H1 (cell line): Measurements from ENCODE around the gene TP53TG3B. TPM values are rescaled to one million over a fixed set of nuclear protein-coding genes. Genes with fewer than 3 reads are reported as not detected.
A peak's percentile ranks its signal among the peaks of the same experiment; 100 is the strongest.
"Not testable (repeated sequence)": the region's sequence is repeated elsewhere in the genome, so short reads cannot be mapped to it uniquely, and the experiment has no call there.

Experiments
- CTCF ChIA-PET: fragments of 300-600 bp; sonication (Branson Sonifier 250); formaldehyde crosslinking; loops from one replicate; lab custom pipeline; 2021; ENCODE audit not compliant: partially characterized antibody; lab: Charles Lee
- POLR2A ChIA-PET: fragments of 300-600 bp; sonication (Branson Sonifier 250); formaldehyde crosslinking; loops from one replicate; lab custom pipeline; 2021; ENCODE audit warnings: inconsistent platforms; ENCODE audit not compliant: partially characterized antibody; lab: Charles Lee
- DNase-seq, 2 experiments: peaks; one replicate each; pipeline versions ENCODE4 v3.0.0 to v3.0.0-alpha.2; 2010 to 2022; ENCODE audit warnings: low spot score in 2 of 2, low read depth in 1 of 2, mixed read lengths in 1 of 2
- FAIRE-seq: peaks from 2 replicates; lab custom pipeline; 2011; peaks lifted over from hg19 to GRCh38; lab: Jason Lieb, UNC
- H2AFZ ChIP-seq: 2 replicates; pipeline ENCODE4 v1.8.1; 2012; ENCODE audit warnings: low read length, inconsistent platforms
- H2AK5ac ChIP-seq: 2 replicates; pipeline ENCODE4 v1.6.1; 2013; ENCODE audit warnings: low read depth, low read length
- H2BK120ac ChIP-seq: replicated peaks from 2 replicates; pipeline ENCODE3; 2013; ENCODE audit warnings: low read depth, low read length, inconsistent platforms
- H2BK12ac ChIP-seq: 2 replicates; pipeline ENCODE4 v1.6.1; 2013; ENCODE audit warnings: low read depth, low read length
- H2BK15ac ChIP-seq: 2 replicates; pipeline ENCODE4 v1.6.1; 2013; ENCODE audit warnings: low read length
- H2BK20ac ChIP-seq: 2 replicates; pipeline ENCODE4 v1.6.1; 2013; ENCODE audit warnings: low read length
- H2BK5ac ChIP-seq: 2 replicates; pipeline ENCODE4 v1.6.1; 2013; ENCODE audit warnings: low read depth, low read length
- H3K14ac ChIP-seq: 2 replicates; pipeline ENCODE4 v1.6.1; 2013; ENCODE audit warnings: inconsistent platforms; ENCODE audit not compliant: insufficient read length
- H3K18ac ChIP-seq: 2 replicates; pipeline ENCODE4 v1.6.1; 2013; ENCODE audit warnings: low read length; ENCODE audit errors: extremely low read depth
- H3K23ac ChIP-seq: 2 replicates; pipeline ENCODE4 v1.6.1; 2013; ENCODE audit warnings: inconsistent platforms; ENCODE audit not compliant: insufficient read length
- H3K23me2 ChIP-seq: 2 replicates; pipeline ENCODE4 v1.6.1; 2013; ENCODE audit warnings: low read depth, low read length
- H3K27ac ChIP-seq: 2 replicates; pipeline ENCODE4 v1.6.1; 2011; ENCODE audit warnings: low read depth, low read length, inconsistent platforms
- H3K27me3 ChIP-seq, 4 experiments: replicated peaks in 1 of 4; 1 replicate in 1 of 4; 2 replicates in 3 of 4; pipeline versions ENCODE4 v1.6.1 to v1.8.1; 2011 to 2013; ENCODE audit warnings: low read length in 3 of 4, mild to moderate bottlenecking in 3 of 4, inconsistent platforms in 2 of 4, mixed read lengths in 2 of 4, moderate library complexity in 1 of 4; ENCODE audit not compliant: control insufficient read depth in 3 of 4, insufficient read depth in 3 of 4; ENCODE audit errors: extremely low read depth in 1 of 4
- H3K36me3 ChIP-seq, 4 experiments: 2 replicates each; pipeline versions ENCODE4 v1.6.1 to v1.8.1; 2011 to 2013; ENCODE audit warnings: mild to moderate bottlenecking in 4 of 4, low read length in 3 of 4, moderate library complexity in 2 of 4, control low read depth in 1 of 4, inconsistent platforms in 1 of 4; ENCODE audit not compliant: insufficient read depth in 4 of 4, control insufficient read depth in 2 of 4
- H3K4ac ChIP-seq: replicated peaks from 2 replicates; pipeline ENCODE3; 2013; ENCODE audit warnings: low read length, low read depth, mixed read lengths, inconsistent platforms; ENCODE audit not compliant: insufficient read length
- H3K4me1 ChIP-seq, 4 experiments: replicated peaks in 1 of 4; 1 replicate in 1 of 4; 2 replicates in 3 of 4; pipeline versions ENCODE4 v1.6.1 to v1.8.1; 2011 to 2013; ENCODE audit warnings: low read length in 3 of 4, inconsistent platforms in 2 of 4, mixed read lengths in 1 of 4; ENCODE audit not compliant: insufficient read depth in 4 of 4, control insufficient read depth in 3 of 4
- H3K4me2 ChIP-seq, 2 experiments: 2 replicates each; pipeline versions ENCODE4 v1.6.1 to v1.8.1; 2011 to 2013; ENCODE audit warnings: low read depth in 2 of 2, low read length in 2 of 2, control low read depth in 1 of 2, inconsistent platforms in 1 of 2, mild to moderate bottlenecking in 1 of 2; ENCODE audit not compliant: insufficient read depth in 1 of 2
- H3K4me3 ChIP-seq, 4 experiments: fragments of 200-600, 300-600 bp in 1 of 4; sonication (generic), shearing (Covaris generic), sonication (Bioruptor Twin) in 1 of 4; 2 replicates each; pipeline versions ENCODE4 v1.5.1 to v1.8.1; 2011 to 2016; ENCODE audit warnings: low read length in 4 of 4, low read depth in 3 of 4, control low read depth in 2 of 4, inconsistent platforms in 2 of 4, mild to moderate bottlenecking in 2 of 4, mixed read lengths in 1 of 4, moderate library complexity in 1 of 4; ENCODE audit not compliant: insufficient read depth in 2 of 4; ENCODE audit errors: extremely low read depth in 1 of 4
- H3K56ac ChIP-seq: replicated peaks from 2 replicates; pipeline ENCODE3; 2013; ENCODE audit warnings: low read depth, mild to moderate bottlenecking, mixed read lengths, low read length, inconsistent platforms; ENCODE audit not compliant: insufficient read length
- H3K79me1 ChIP-seq: 2 replicates; pipeline ENCODE4 v1.6.1; 2013; ENCODE audit warnings: low read depth, low read length, control low read depth
- H3K79me2 ChIP-seq, 2 experiments: 2 replicates each; pipeline versions ENCODE4 v1.6.1 to v1.8.1; 2012 to 2013; ENCODE audit warnings: low read length in 2 of 2, mild to moderate bottlenecking in 2 of 2, inconsistent platforms in 1 of 2; ENCODE audit not compliant: insufficient read depth in 2 of 2, control insufficient read depth in 1 of 2
- H3K9ac ChIP-seq, 4 experiments: replicated peaks in 1 of 4; 1 replicate in 1 of 4; 2 replicates in 3 of 4; pipeline versions ENCODE4 v1.6.1 to v1.8.1; 2011 to 2013; ENCODE audit warnings: low read depth in 3 of 4, low read length in 3 of 4, control low read depth in 2 of 4, mild to moderate bottlenecking in 2 of 4, moderate library complexity in 2 of 4, inconsistent platforms in 1 of 4; ENCODE audit errors: extremely low read depth in 1 of 4
- H3K9me3 ChIP-seq, 2 experiments: 2 replicates each; pipeline versions ENCODE4 v1.6.1 to v1.8.1; 2012 to 2013; ENCODE audit warnings: mild to moderate bottlenecking in 2 of 2, moderate library complexity in 2 of 2, control low read depth in 1 of 2, inconsistent platforms in 1 of 2, low read depth in 1 of 2, low read length in 1 of 2, mixed read lengths in 1 of 2; ENCODE audit not compliant: insufficient read depth in 2 of 2
- H4K20me1 ChIP-seq, 2 experiments: replicated peaks in 1 of 2; 2 replicates each; pipeline versions ENCODE3 to v1.8.1; 2011 to 2013; ENCODE audit warnings: inconsistent platforms in 2 of 2, low read length in 2 of 2, mild to moderate bottlenecking in 1 of 2; ENCODE audit not compliant: insufficient read depth in 2 of 2, control insufficient read depth in 1 of 2
- H4K5ac ChIP-seq: 2 replicates; pipeline ENCODE4 v1.6.1; 2013; ENCODE audit warnings: low read length, low read depth, mixed read lengths, inconsistent platforms; ENCODE audit not compliant: insufficient read length
- H4K8ac ChIP-seq: 2 replicates; pipeline ENCODE4 v1.8.0; 2013; ENCODE audit warnings: mild to moderate bottlenecking, moderate library complexity, low read length, inconsistent platforms; ENCODE audit not compliant: insufficient read depth; ENCODE audit errors: extremely low read depth
- H4K91ac ChIP-seq: replicated peaks from 2 replicates; pipeline ENCODE3; 2013; ENCODE audit warnings: low read length, mixed read lengths, inconsistent platforms; ENCODE audit not compliant: insufficient read length
- WGBS, 2 experiments: shearing (Covaris generic) in 1 of 2; methylation state at CpG; one replicate each; pipeline versions ENCODE4 v1.1.6 to v1.1.7; 2013 to 2015; ENCODE audit warnings: low lambda C conversion rate in 2 of 2, mixed read lengths in 2 of 2, inconsistent platforms in 1 of 2, low coverage in 1 of 2, missing lambda C conversion rate in 1 of 2; ENCODE audit not compliant: insufficient replicate concordance in 2 of 2, insufficient coverage in 1 of 2, insufficient read length in 1 of 2; ENCODE audit errors: extremely low coverage in 1 of 2, missing lambda C conversion rate in 1 of 2; 5-methylcytosine and 5-hydroxymethylcytosine counted together
- polyA plus RNA-seq, 7 experiments: library from polyadenylated mRNA; depleted of rRNA in 3 of 7; stranded (reverse) in 5 of 7; unstranded in 2 of 7; fragments of >200 nt in 5 of 7; fragments of 200-250 nt in 2 of 7; gene quantifications; 1 replicate in 5 of 7; 2 replicates in 1 of 7; 4 replicates in 1 of 7; pipeline versions ENCODE4 v1.2.1 to v1.2.3, GENCODE V29; 2011 to 2013; ENCODE audit warnings: missing spikeins in 2 of 7, mixed read lengths in 2 of 7
- small RNA-seq: library from polyadenylated mRNA; stranded (forward); fragments of <200 nt; extraction: miRNeasy Mini kit (QIAGEN cat#:217004); gene quantifications from one replicate; pipeline ENCODE3, GENCODE V24; 2013; ENCODE audit not compliant: insufficient read depth
- total RNA-seq: library from RNA; stranded (reverse); fragmentation: NEBNext Ultra II Directional; extraction: Animal tissue kit (Norgen Biotek cat#: 25700); gene quantifications from 2 replicates; pipeline ENCODE4 v1.2.1, GENCODE V29; 2021

TP53TG3B gene
- total and polyA plus RNA-seq, 2 of the 8 experiments (the other 6 are each of a cell fraction or from before 2014, with no cell fraction given): not detected

DNA sequence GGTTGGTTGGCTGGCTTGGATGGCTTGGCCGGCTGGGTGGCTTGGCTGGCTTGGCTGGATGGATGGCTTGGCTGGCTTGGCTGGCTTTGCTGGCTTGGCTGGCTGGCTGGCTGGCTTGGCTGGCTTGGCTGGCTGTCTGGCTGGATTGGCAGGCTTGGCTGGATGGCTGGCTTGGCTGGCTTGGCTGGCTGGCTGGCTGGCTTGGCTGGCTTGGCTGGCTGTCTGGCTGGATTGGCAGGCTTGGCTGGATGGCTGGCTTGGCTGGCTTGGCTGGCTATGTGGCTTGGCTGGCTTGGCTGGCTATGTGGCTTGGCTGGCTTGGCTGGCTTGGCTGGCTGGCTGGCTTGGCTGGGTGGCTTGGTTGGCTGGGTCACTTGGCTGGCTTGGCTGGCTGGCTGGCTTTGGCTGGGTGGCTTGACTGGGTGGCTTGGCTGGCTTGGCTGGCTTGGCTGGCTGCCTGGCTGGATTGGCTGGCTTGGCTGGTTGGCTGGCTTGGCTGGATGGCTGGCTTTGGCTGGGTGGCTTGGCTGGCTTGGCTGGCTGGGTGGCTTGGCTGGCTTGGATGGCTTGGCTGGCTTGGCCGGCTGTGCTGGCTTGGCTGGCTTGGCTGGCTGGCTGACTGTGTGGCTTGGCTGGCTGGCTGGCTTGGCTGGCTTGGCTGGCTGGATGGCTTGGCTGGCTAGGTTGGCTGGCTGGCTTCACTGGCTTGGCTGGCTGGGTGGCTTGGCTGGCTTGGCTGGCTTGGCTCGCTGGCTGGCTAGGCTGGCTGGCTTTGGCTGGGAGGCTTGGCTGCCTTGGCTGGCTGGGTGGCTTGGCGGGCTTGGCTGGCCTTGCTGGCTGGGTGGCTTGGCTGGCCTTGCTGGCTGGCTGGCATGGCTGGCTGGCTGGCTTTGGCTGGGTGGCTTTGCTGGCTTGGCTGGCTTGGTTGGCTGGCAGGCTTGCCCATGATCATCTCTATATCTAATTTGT, 21.3 kb upstream of the TP53TG3B start:
- H3K27ac ChIP-seq, H3K18ac ChIP-seq, H2BK120ac ChIP-seq, H2BK20ac ChIP-seq, H3K27me3 ChIP-seq, H3K9ac ChIP-seq, FAIRE-seq, H3K79me2 ChIP-seq, H3K4ac ChIP-seq, POLR2A ChIA-PET, H2BK12ac ChIP-seq, H4K20me1 ChIP-seq, H3K79me1 ChIP-seq, H3K14ac ChIP-seq, H4K5ac ChIP-seq, H2AFZ ChIP-seq, H3K4me2 ChIP-seq, H4K91ac ChIP-seq, H2BK5ac ChIP-seq, H3K23me2 ChIP-seq, H3K4me3 ChIP-seq, CTCF ChIA-PET, H3K4me1 ChIP-seq, H3K56ac ChIP-seq, H2BK15ac ChIP-seq, H2AK5ac ChIP-seq, H3K23ac ChIP-seq, H3K36me3 ChIP-seq, H4K8ac ChIP-seq: not testable (repeated sequence)
- WGBS, 2 experiments: 82% methylated on average over 3 of the region's 4 CpGs; no CpG with 5 or more reads in 1 of the 2 experiments
- H3K9me3 ChIP-seq: peaks cover 0 to 32% of the 10 kb centered on the region in 2 experiments; a peak in 3 of 4 replicates
- peak in 1 of 2 experiments; percentile 39 for DNase-seq

Small RNAs within 50 kb of the gene (small RNA-seq; reads per million reads assigned to genes)
- not detected for gene AC141257.3
- gene AC141257.4: not detected

Other genes starting within 250 kb of the TP53TG3B start
- not detected in 2 replicates for gene TP53TG3C, start 166.6 kb upstream of the TP53TG3B start, total RNA-seq
- gene TP53TG3C, start 166.6 kb upstream of the TP53TG3B start, polyA plus RNA-seq (2011; rRNA removed): not detected in 2 replicates
- gene TP53TG3E, start 56.5 kb upstream of the TP53TG3B start, total RNA-seq: not detected in 2 replicates
- not detected in 2 replicates for gene TP53TG3E, start 56.5 kb upstream of the TP53TG3B start, polyA plus RNA-seq (2011; rRNA removed)
- not detected in 2 replicates for gene TP53TG3F, start 98.8 kb downstream of the TP53TG3B start, total RNA-seq
- gene TP53TG3F, start 98.8 kb downstream of the TP53TG3B start, polyA plus RNA-seq (2011; rRNA removed): not detected in 2 replicates